Neural crest cell (in vitro differentiated cells): ENCODE results near the gene UBE2Q2. TPM values are rescaled to one million over a fixed set of nuclear protein-coding genes. Genes with fewer than 3 reads are reported as not detected.

Experiments used
- DNase-seq: peaks from one replicate; pipeline ENCODE4 v3.0.0; 2021; ENCODE audit warnings: low read depth, mixed read lengths, low spot score
- H3K27ac Mint-ChIP-seq: one replicate; pipeline ENCODE4 v1.8.0; 2021; ENCODE audit warnings: mild to moderate bottlenecking, mixed read lengths; ENCODE audit not compliant: unreplicated experiment
- H3K27me3 Mint-ChIP-seq: 2 replicates; pipeline ENCODE4 v1.8.0; 2021; ENCODE audit warnings: low read depth, mild to moderate bottlenecking, mixed read lengths
- H3K36me3 Mint-ChIP-seq: 2 replicates; pipeline ENCODE4 v1.8.0; 2021; ENCODE audit warnings: low read depth, mild to moderate bottlenecking, mixed read lengths
- H3K4me1 Mint-ChIP-seq: 2 replicates; pipeline ENCODE4 v1.8.0; 2021; ENCODE audit warnings: mixed read lengths
- H3K4me3 Mint-ChIP-seq: one replicate; pipeline ENCODE4 v1.8.0; 2021; ENCODE audit warnings: mild to moderate bottlenecking, mixed read lengths
- H3K9me3 Mint-ChIP-seq: 2 replicates; pipeline ENCODE4 v1.8.0; 2021; ENCODE audit warnings: mixed read lengths
- total RNA-seq: library from RNA; stranded (reverse); gene quantifications from 2 replicates; pipeline ENCODE4 v1.2.1, GENCODE V29; 2021
- TF ChIP-seq, protein P1 (sequence below): fragments of 200-600 bp; sonication (generic); conservative IDR thresholded peaks from 2 replicates; pipeline ENCODE4 v1.5.0; 2021; ENCODE audit warnings: antibody characterized with exemption, mild to moderate bottlenecking

The UBE2Q2 gene
- total RNA-seq, 1 donor from 2014 or later, result 28.7 TPM

DNA sequence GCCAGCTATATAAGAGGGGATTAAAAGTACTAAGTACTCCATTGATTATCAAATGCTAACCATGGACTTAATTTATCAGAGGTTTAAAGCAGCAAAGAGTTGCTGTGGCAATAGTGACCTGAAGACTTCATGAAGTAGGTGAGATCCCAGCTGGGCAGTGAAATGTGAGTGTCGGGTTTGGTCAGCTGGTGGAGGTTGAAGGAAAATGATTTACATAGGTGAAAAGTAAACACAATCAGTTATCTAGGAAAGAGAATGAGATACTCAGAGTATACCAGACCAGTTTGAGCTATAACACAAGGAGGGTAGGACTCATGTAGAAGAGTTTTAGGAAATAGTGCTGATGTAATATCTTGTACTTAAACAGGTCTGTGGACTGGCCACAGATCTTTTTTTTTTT lies 43.9 kb downstream of the UBE2Q2 start:
- no peak for DNase-seq
- H3K4me1 Mint-ChIP-seq, result no peaks in the 10 kb centered on the region
- H3K9me3 Mint-ChIP-seq, result no peaks in the 10 kb centered on the region
- peaks cover 8% of the 10 kb centered on the region for H3K36me3 Mint-ChIP-seq
- no peaks in the 10 kb centered on the region for H3K27me3 Mint-ChIP-seq
- TF ChIP-seq, protein P1, sequence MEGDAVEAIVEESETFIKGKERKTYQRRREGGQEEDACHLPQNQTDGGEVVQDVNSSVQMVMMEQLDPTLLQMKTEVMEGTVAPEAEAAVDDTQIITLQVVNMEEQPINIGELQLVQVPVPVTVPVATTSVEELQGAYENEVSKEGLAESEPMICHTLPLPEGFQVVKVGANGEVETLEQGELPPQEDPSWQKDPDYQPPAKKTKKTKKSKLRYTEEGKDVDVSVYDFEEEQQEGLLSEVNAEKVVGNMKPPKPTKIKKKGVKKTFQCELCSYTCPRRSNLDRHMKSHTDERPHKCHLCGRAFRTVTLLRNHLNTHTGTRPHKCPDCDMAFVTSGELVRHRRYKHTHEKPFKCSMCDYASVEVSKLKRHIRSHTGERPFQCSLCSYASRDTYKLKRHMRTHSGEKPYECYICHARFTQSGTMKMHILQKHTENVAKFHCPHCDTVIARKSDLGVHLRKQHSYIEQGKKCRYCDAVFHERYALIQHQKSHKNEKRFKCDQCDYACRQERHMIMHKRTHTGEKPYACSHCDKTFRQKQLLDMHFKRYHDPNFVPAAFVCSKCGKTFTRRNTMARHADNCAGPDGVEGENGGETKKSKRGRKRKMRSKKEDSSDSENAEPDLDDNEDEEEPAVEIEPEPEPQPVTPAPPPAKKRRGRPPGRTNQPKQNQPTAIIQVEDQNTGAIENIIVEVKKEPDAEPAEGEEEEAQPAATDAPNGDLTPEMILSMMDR, result no peak
- no peak overlapping the region for H3K27ac Mint-ChIP-seq
- H3K4me3 Mint-ChIP-seq, result no peak overlapping the region

DNA sequence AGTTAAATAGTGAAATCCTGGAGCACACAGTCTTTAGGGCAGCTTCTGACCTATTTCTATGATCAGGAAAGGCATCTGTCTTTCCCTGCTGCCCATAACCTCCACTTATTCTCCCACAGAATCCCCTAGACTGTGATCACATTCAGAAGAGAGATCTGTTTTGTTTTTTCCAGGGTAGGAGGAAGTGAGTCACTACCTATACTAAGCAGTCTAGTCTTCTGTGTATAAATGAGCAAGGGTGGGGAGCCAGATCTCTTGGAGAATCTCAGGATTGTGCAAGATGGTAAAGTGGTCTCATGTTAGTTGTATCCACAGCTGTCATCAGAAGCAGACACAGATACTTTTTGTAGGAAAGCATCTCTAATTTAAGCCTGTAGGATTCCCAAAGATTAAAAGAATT lies 48.6 kb downstream of the UBE2Q2 start:
- no peaks in the 10 kb centered on the region for H3K27me3 Mint-ChIP-seq
- TF ChIP-seq, protein P1, result no peak
- no peak overlapping the region for H3K27ac Mint-ChIP-seq
- no peaks in the 10 kb centered on the region for H3K36me3 Mint-ChIP-seq
- H3K4me3 Mint-ChIP-seq, result no peak overlapping the region
- H3K9me3 Mint-ChIP-seq, result no peaks in the 10 kb centered on the region
- DNase-seq, result no peak
- no peaks in the 10 kb centered on the region for H3K4me1 Mint-ChIP-seq

DNA sequence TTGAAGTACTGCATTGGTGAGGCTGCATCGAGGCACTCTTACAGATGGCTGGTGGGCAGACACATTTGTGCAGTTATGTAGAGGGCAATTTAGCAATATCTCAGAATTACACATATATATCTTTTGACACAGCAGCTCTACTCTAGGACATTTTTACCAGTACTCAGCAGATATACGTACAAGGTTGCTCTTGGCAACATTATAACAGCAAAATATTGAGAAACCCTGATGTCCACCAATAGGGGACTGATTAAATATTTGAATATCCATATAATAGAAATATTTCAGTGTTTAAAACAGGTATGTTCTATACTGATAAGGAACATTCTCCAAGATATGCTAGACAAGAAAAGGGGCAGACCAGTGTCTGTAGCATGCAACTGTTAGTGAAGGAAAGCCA lies 52.5 kb downstream of the UBE2Q2 start:
- Mint-ChIP-seq H3K9me3 (no peaks in the 10 kb centered on the region), H3K27me3 (no peaks in the 10 kb centered on the region), H3K4me1 (no peaks in the 10 kb centered on the region), H3K27ac (no peak overlapping the region), H3K36me3 (no peaks in the 10 kb centered on the region), H3K4me3 (no peak overlapping the region)
- no peak for DNase-seq
- TF ChIP-seq, protein P1, result no peak

DNA sequence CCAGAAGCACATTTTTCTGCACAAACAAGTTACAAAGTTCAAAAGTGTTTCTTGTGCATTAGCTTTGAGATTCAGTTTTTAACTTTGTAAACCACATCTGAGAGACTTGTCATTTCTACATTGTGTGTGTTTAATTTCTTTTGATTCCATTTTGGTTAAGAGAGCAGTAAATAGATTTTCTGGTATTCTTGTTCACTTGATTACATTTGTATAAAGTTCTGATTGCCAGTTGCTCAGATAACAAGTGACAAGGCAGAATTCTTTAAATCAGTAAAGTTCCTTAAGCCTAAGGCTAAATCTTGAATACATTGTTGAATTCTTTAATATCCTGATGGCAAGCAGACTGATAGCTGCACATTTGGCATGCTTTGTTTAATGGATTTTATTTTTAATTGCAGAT lies 57.3 kb downstream of the UBE2Q2 start:
- H3K27ac Mint-ChIP-seq, result no peak overlapping the region
- TF ChIP-seq, protein P1, result no peak
- peaks cover 32% of the 10 kb centered on the region for H3K4me1 Mint-ChIP-seq
- H3K4me3 Mint-ChIP-seq, result no peak overlapping the region
- DNase-seq, result no peak
- H3K27me3 Mint-ChIP-seq, result no peaks in the 10 kb centered on the region
- no peaks in the 10 kb centered on the region for H3K9me3 Mint-ChIP-seq
- peaks cover 5% of the 10 kb centered on the region for H3K36me3 Mint-ChIP-seq

DNA sequence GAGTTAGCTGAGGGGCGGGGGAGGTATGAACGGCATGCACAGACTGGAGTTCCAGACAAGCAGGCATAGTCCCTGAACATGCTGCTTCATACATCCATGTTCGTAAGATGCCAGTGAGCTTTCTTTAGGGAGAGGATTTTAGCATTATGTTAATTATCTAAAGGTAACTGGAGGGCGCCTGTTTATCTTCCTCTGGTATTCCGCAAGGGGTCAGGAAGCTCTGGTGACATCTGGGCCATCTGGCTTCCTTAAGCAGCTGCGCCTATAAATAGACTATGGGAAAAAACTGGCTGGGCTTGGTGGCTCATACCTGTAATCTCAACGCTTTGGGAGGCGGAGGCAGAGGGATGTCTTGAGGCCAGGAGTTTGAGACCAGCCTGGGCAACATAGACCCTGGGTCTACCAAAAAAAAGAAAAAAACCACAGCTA lies 58.9 kb downstream of the UBE2Q2 start:
- Mint-ChIP-seq H3K27me3 (no peaks in the 10 kb centered on the region), H3K4me3 (peak overlapping the region; percentile 100), H3K9me3 (no peaks in the 10 kb centered on the region), H3K36me3 (peaks cover 5% of the 10 kb centered on the region), H3K27ac (peak overlapping the region; percentile 88), H3K4me1 (peaks cover 37% of the 10 kb centered on the region)
- TF ChIP-seq, protein P1, result no peak
- no peak for DNase-seq
